Measurements from ENCODE around the gene SLC16A3.

DNA sequence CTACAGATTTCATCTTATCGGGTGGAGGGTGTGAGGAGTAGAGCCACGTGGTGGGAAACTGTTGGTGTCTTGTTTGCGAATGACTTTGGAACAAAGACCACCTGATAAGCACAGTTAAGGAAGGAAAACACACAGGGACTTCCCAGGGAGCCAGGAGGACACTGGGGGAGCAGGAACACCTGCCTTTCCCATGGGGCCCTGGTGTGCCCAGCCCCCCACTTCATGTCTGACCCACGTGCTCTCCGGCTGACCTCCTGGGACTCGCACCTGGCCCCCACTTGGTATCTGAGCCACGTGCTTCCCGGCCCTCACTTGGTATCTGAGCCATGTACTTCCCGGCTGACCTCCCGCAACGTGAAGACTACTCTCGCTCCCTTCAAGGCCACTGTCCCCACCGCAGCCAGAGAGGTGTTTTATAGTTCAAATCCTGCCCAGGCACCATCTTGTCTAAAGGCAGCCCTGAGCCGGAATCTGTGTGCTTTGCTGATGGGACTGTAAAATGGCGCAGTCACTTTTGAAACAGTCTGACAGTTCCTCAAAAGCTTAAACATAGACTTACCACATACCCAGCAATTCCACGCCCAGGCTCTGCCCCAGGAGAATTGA lies 50.0 kb downstream of the SLC16A3 start:
- TF ChIP-seq POLR2A (IDR thresholded peaks at IDR 0.05): no peak
- TF ChIP-seq, protein P1, sequence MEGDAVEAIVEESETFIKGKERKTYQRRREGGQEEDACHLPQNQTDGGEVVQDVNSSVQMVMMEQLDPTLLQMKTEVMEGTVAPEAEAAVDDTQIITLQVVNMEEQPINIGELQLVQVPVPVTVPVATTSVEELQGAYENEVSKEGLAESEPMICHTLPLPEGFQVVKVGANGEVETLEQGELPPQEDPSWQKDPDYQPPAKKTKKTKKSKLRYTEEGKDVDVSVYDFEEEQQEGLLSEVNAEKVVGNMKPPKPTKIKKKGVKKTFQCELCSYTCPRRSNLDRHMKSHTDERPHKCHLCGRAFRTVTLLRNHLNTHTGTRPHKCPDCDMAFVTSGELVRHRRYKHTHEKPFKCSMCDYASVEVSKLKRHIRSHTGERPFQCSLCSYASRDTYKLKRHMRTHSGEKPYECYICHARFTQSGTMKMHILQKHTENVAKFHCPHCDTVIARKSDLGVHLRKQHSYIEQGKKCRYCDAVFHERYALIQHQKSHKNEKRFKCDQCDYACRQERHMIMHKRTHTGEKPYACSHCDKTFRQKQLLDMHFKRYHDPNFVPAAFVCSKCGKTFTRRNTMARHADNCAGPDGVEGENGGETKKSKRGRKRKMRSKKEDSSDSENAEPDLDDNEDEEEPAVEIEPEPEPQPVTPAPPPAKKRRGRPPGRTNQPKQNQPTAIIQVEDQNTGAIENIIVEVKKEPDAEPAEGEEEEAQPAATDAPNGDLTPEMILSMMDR (IDR thresholded peaks at IDR 0.05): no peak

All from stomach (tissue), 4 donors.